ENCODE measurements around the gene IRF3.
A peak's percentile ranks its signal among the peaks of the same experiment; 100 is the strongest.

IRF3 gene

GRCh38 chr19:49696115-49696514, 30.5 kb upstream of the IRF3 start:
- Histone ChIP-seq H3K9ac (ENCODE audit: low read length) (no peak overlapping the region), H3K4me3 (ENCODE audit: low read length) (no peak overlapping the region), H3K36me3 (ENCODE audit: control insufficient read depth, insufficient read depth, low read length, severe bottlenecking) (no peaks in the 10 kb centered on the region), H3K9me3 (ENCODE audit: control insufficient read depth, low read length) (no peaks in the 10 kb centered on the region), H3K4me1 (ENCODE audit: control insufficient read depth, insufficient read depth, low read length) (no peaks in the 10 kb centered on the region), H3K27me3 (replicated peaks; ENCODE audit: control insufficient read depth, insufficient read depth, low read length) (no peaks in the 10 kb centered on the region)
- no peak for DNase-seq (ENCODE audit: low read depth)

DNA sequence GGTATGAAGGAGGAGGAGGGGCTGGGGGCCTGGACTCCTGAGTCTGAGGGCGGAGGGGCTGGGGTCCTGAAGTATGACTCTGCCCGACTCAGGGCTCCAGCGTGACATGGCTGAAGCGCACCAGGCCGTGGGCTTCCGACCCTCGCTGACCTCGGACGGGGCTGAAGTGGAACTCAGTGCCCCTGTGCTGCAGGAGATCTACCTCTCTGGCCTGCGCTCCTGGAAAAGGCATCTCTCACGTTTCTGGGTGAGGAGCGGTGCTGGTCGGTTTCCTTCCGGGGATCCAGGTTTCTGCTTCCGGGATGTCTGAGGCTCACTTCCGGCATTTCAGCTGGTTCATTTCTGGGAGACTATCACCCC, 26.5 kb upstream of the IRF3 start:
- H3K9me3 ChIP-seq (ENCODE audit: control insufficient read depth, low read length): no peaks in the 10 kb centered on the region
- H3K27me3 ChIP-seq (replicated peaks; ENCODE audit: control insufficient read depth, insufficient read depth, low read length): no peaks in the 10 kb centered on the region
- H3K4me1 ChIP-seq (ENCODE audit: control insufficient read depth, insufficient read depth, low read length): peaks cover 14% of the 10 kb centered on the region
- H3K36me3 ChIP-seq (ENCODE audit: control insufficient read depth, insufficient read depth, low read length, severe bottlenecking): peaks cover 4% of the 10 kb centered on the region
- DNase-seq (ENCODE audit: low read depth): no peak
- H3K4me3 ChIP-seq (ENCODE audit: low read length): peak overlapping the region; percentile 33
- H3K9ac ChIP-seq (ENCODE audit: low read length): no peak overlapping the region

DNA sequence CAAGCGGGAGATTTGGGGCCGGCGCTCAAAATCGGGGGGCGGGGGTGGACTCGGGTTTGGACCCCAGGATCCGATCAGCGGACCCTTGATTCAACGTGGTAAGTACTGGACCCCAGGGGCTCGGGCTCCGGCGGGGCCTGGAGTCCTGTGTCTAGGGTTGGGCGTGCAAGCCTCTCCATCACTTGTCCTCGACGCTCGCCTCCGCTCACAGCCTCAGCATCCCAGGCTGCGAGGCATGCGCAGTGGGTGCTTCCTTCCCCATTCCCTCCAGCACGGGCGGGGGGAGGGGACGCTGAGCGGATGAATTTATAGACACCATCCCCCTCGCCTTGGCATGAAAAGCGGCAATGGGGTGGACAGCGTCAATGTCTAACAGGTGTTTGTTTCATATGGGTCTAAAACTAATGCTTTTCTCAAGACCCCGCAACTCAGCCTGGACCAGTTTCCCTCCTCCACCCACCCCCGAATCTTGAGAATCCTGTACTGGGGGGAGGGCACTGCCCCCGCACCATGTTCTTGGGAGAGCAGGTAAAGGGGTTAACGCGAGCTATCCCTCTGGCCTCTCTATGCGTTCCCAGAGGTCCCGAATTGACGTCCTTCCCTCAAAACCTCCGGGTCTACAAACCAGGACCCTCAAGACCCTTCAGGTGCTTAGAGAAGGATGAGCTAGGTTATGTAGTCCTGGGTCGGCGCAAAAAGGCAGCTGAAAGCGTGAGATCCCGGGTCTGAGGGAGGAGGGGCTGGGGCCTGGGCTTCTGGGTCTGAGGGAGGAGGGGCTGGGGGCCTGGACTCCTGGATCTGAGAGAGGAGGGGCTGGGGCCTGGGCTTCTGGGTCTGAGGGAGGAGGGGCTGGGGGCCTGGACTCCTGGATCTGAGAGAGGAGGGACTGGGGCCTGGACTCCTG, 25.8 kb upstream of the IRF3 start:
- DNase-seq (ENCODE audit: low read depth): peak; percentile 90
- H3K36me3 ChIP-seq (ENCODE audit: control insufficient read depth, insufficient read depth, low read length, severe bottlenecking): peaks cover 7% of the 10 kb centered on the region
- H3K9ac ChIP-seq (ENCODE audit: low read length): peak overlapping the region; percentile 67

DNA sequence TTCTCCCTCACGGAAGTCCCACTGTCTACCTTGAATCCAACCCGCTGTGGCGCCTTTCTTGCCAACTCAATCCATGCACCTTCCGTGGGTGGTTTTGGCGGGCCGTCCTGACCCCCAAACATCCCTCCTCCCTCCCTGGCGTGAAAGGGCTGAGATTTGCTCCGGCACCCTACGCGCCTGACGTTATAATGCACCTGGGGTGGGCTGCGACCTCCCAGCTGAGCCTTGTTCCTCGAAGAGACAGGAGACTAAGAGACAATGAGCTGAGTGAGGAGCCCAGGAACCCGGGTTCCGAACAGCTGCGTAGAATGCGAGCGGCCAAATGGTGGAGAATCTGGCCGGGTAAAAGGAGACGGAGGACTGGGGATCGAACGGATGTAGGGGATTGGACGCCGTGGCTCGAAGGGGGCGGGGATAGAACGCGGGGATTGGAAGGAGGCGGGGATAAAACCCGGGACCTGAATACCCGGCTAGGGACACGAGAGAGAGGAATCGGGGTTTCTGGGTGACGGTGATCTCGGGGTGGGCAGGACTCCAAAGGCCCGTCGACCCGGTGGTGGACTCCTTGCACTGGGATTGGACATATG, 25.1 kb upstream of the IRF3 start, which contains the start of gene CPT1C:
Gene CPT1C (plus strand): TSS at position 461 of the 587 bp plus-strand sequence. CDS start 1,137 bp downstream, outside the sequence.
- Histone ChIP-seq H3K4me1 (ENCODE audit: control insufficient read depth, insufficient read depth, low read length) (peaks cover 14% of the 10 kb centered on the region), H3K9ac (ENCODE audit: low read length) (peak within 1 kb of the TSS; percentile 67), H3K36me3 (ENCODE audit: control insufficient read depth, insufficient read depth, low read length, severe bottlenecking) (peaks cover 13% of the 10 kb centered on the region), H3K27me3 (replicated peaks; ENCODE audit: control insufficient read depth, insufficient read depth, low read length) (no peaks in the 10 kb centered on the region), H3K9me3 (ENCODE audit: control insufficient read depth, low read length) (no peaks in the 10 kb centered on the region), H3K4me3 (ENCODE audit: low read length) (peak within 1 kb of the TSS; percentile 73)
- peak; percentile 92 for DNase-seq (ENCODE audit: low read depth)

More for the DNA sequence above, 25.8 kb upstream of the IRF3 start:
- H3K9me3 ChIP-seq (ENCODE audit: control insufficient read depth, low read length): no peaks in the 10 kb centered on the region
- peaks cover 14% of the 10 kb centered on the region for H3K4me1 ChIP-seq (ENCODE audit: control insufficient read depth, insufficient read depth, low read length)
- H3K4me3 ChIP-seq (ENCODE audit: low read length): peak overlapping the region; percentile 73
- H3K27me3 ChIP-seq (replicated peaks; ENCODE audit: control insufficient read depth, insufficient read depth, low read length): no peaks in the 10 kb centered on the region

- peaks cover 19% of the 10 kb centered on the region for H3K36me3 ChIP-seq (ENCODE audit: control insufficient read depth, insufficient read depth, low read length, severe bottlenecking)
- H3K27me3 ChIP-seq (replicated peaks; ENCODE audit: control insufficient read depth, insufficient read depth, low read length): no peaks in the 10 kb centered on the region
- no peaks in the 10 kb centered on the region for H3K9me3 ChIP-seq (ENCODE audit: control insufficient read depth, low read length)
- peak overlapping the region; percentile 55 for H3K9ac ChIP-seq (ENCODE audit: low read length)
- H3K4me1 ChIP-seq (ENCODE audit: control insufficient read depth, insufficient read depth, low read length): peaks cover 14% of the 10 kb centered on the region
- peak overlapping the region; percentile 73 for H3K4me3 ChIP-seq (ENCODE audit: low read length)
- no peak for DNase-seq (ENCODE audit: low read depth)
Observed at GRCh38 chr19:49690079-49690655, 24.5 kb upstream of the IRF3 start.

DNA sequence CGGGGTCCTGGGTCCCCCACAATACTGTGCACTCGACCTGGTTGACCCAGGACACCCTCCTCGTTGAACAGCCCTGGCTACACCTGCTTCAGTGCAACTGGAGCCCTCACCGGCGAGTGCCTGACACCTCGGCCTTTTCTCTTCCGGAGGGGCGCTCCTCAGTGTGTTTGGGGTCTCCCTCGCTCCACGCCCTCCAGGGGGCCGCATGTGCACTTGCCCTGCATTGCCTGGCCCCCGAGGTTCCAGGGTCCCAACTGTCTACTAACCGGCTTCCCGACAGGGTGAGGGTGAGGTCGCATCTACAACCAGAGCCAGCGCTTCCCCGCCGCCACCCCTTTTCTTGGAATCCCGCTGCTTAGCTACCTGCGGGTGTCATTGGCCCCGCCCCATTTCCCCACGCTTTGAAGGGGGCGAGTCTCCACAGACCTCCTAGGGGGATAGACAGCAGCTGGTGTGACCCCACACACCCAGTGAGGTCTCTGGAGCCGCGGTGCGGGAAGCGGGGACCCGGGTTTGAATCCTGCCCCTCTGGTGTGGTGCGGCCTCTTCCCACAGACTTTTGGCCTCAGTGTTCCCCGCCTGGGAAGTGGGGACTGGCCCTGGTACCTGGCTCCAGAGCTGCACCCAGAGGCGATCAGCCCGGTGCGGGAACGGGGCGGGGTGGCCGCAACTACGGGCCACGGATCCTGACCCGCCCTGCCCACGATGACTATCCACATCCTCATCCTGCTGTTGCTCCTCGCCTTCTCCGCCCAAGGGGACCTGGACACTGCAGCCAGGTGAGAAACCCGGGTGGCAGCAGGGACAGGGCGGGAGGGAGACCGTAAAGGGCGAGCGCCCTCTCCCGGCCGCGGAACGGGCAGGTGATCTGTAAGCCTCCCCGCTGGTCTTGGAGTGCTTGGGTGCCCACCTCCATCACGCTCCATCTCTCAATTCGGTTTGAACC, 23.7 kb upstream of the IRF3 start, which contains the start of gene ADM5:
Gene ADM5 (plus strand): TSS at position 462 of the 946 bp plus-strand sequence. CDS start 244 bp downstream, at position 706.
- Histone ChIP-seq H3K36me3 (ENCODE audit: control insufficient read depth, insufficient read depth, low read length, severe bottlenecking) (peaks cover 27% of the 10 kb centered on the region), H3K4me3 (ENCODE audit: low read length) (peak within 1 kb of the TSS; percentile 73), H3K9me3 (ENCODE audit: control insufficient read depth, low read length) (no peaks in the 10 kb centered on the region), H3K4me1 (ENCODE audit: control insufficient read depth, insufficient read depth, low read length) (peaks cover 14% of the 10 kb centered on the region), H3K9ac (ENCODE audit: low read length) (peak within 1 kb of the TSS; percentile 55), H3K27me3 (replicated peaks; ENCODE audit: control insufficient read depth, insufficient read depth, low read length) (no peaks in the 10 kb centered on the region)
- no peak for DNase-seq (ENCODE audit: low read depth)

GRCh38 chr19:49688531-49689132, 23.0 kb upstream of the IRF3 start:
- Histone ChIP-seq H3K9me3 (ENCODE audit: control insufficient read depth, low read length) (no peaks in the 10 kb centered on the region), H3K36me3 (ENCODE audit: control insufficient read depth, insufficient read depth, low read length, severe bottlenecking) (peaks cover 34% of the 10 kb centered on the region), H3K4me1 (ENCODE audit: control insufficient read depth, insufficient read depth, low read length) (peaks cover 14% of the 10 kb centered on the region), H3K9ac (ENCODE audit: low read length) (no peak overlapping the region), H3K27me3 (replicated peaks; ENCODE audit: control insufficient read depth, insufficient read depth, low read length) (no peaks in the 10 kb centered on the region), H3K4me3 (ENCODE audit: low read length) (no peak overlapping the region)
- DNase-seq (ENCODE audit: low read depth): no peak

GRCh38 chr19:49687566-49688316, 22.1 kb upstream of the IRF3 start:
- H3K27me3 ChIP-seq (replicated peaks; ENCODE audit: control insufficient read depth, insufficient read depth, low read length): no peaks in the 10 kb centered on the region
- peaks cover 40% of the 10 kb centered on the region for H3K36me3 ChIP-seq (ENCODE audit: control insufficient read depth, insufficient read depth, low read length, severe bottlenecking)
- H3K4me1 ChIP-seq (ENCODE audit: control insufficient read depth, insufficient read depth, low read length): peaks cover 14% of the 10 kb centered on the region
- no peak overlapping the region for H3K4me3 ChIP-seq (ENCODE audit: low read length)
- no peak overlapping the region for H3K9ac ChIP-seq (ENCODE audit: low read length)
- no peak for DNase-seq (ENCODE audit: low read depth)
- H3K9me3 ChIP-seq (ENCODE audit: control insufficient read depth, low read length): no peaks in the 10 kb centered on the region

DNA sequence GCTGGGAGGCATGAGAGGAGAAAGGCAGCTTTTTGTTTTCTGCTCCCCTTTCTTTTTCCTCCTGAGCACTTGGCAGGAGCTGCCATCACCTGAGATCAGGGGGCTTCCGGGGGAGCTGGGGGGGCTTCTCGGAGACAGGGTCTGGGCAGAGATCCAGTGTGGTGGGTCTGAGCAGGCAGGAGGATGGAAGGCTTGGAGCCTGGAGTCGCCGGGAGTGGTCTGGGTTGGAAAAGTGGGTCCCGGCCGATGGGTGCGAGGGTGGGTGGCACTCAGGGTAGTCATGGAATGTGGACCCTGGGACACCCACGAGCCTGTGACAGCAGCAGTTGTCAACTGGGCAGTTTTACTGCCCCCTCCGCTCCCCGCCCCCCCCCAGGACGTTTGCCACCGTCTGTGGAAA, 21.5 kb upstream of the IRF3 start:
- peaks cover 44% of the 10 kb centered on the region for H3K36me3 ChIP-seq (ENCODE audit: control insufficient read depth, insufficient read depth, low read length, severe bottlenecking)
- no peaks in the 10 kb centered on the region for H3K27me3 ChIP-seq (replicated peaks; ENCODE audit: control insufficient read depth, insufficient read depth, low read length)
- no peak overlapping the region for H3K9ac ChIP-seq (ENCODE audit: low read length)
- no peak for DNase-seq (ENCODE audit: low read depth)
- H3K9me3 ChIP-seq (ENCODE audit: control insufficient read depth, low read length): no peaks in the 10 kb centered on the region
- H3K4me3 ChIP-seq (ENCODE audit: low read length): no peak overlapping the region
- peaks cover 18% of the 10 kb centered on the region for H3K4me1 ChIP-seq (ENCODE audit: control insufficient read depth, insufficient read depth, low read length)

All from adipocyte (in vitro differentiated cells).